HG02623 (cell line): Measurements from ENCODE around the gene FAM174C.
"Not testable (repeated sequence)": the region's sequence is repeated elsewhere in the genome, so short reads cannot be mapped to it uniquely, and the experiment has no call there.

Experiments
- ATAC-seq: cut with Tn5 transposase; IDR thresholded peaks from one replicate; pipeline ENCODE4 v1.9.1; 2021; ENCODE audit warnings: moderate library complexity; ENCODE audit not compliant: unreplicated experiment

The FAM174C gene

GRCh38 chr19:1296575-1297271, 21.4 kb downstream of the FAM174C start:
- no peak for ATAC-seq

GRCh38 chr19:1298235-1298634, 22.9 kb downstream of the FAM174C start:
- ATAC-seq, result no peak

GRCh38 chr19:1299801-1300200, 24.5 kb downstream of the FAM174C start:
- no peak for ATAC-seq

- ATAC-seq, result no peak
Measured at GRCh38 chr19:1300744-1301490, 25.6 kb downstream of the FAM174C start.

GRCh38 chr19:1302533-1303239, 27.4 kb downstream of the FAM174C start:
- ATAC-seq, result no peak

GRCh38 chr19:1304197-1304924, 29.0 kb downstream of the FAM174C start:
- no peak for ATAC-seq

GRCh38 chr19:1305354-1305753, 30.0 kb downstream of the FAM174C start:
- ATAC-seq, result not testable (repeated sequence)

- no peak for ATAC-seq
Measured at GRCh38 chr19:1307320-1307719, 32.0 kb downstream of the FAM174C start.

GRCh38 chr19:1307755-1308303, 32.5 kb downstream of the FAM174C start:
- ATAC-seq, result no peak

GRCh38 chr19:1308718-1309117, 33.4 kb downstream of the FAM174C start:
- ATAC-seq, result no peak

GRCh38 chr19:1309977-1310852, 34.9 kb downstream of the FAM174C start:
- no peak for ATAC-seq

- no peak for ATAC-seq
Measured at GRCh38 chr19:1310853-1311180, 35.5 kb downstream of the FAM174C start.

GRCh38 chr19:1311543-1312091, 36.3 kb downstream of the FAM174C start:
- ATAC-seq, result no peak

- no peak for ATAC-seq
Measured at GRCh38 chr19:1312767-1313694, 37.7 kb downstream of the FAM174C start.

GRCh38 chr19:1313695-1314613, 38.6 kb downstream of the FAM174C start:
- no peak for ATAC-seq

- ATAC-seq, result no peak
Measured at GRCh38 chr19:1315470-1316166, 40.3 kb downstream of the FAM174C start.

GRCh38 chr19:1316466-1316865, 41.1 kb downstream of the FAM174C start:
- no peak for ATAC-seq
